HPDE6-E6E7 (cell line): ENCODE data around the gene MOB3C.

Experiments
- DNase-seq: peaks from one replicate; pipeline ENCODE4 v3.0.0; 2011; ENCODE audit warnings: missing footprints; ENCODE audit errors: extremely low spot score

The MOB3C gene

GRCh38 chr1:46575778-46576177 is 40.8 kb downstream of the MOB3C start:
- DNase-seq: no peak

- DNase-seq: no peak
Observed at GRCh38 chr1:46575300-46575699, 41.3 kb downstream of the MOB3C start.

- no peak for DNase-seq
Observed at GRCh38 chr1:46571691-46572225, 44.9 kb downstream of the MOB3C start.

- no peak for DNase-seq
Observed at GRCh38 chr1:46569884-46570725, 46.5 kb downstream of the MOB3C start.

- no peak for DNase-seq
Observed at GRCh38 chr1:46569116-46569515, 47.5 kb downstream of the MOB3C start.

GRCh38 chr1:46568461-46568891 is 48.1 kb downstream of the MOB3C start:
- no peak for DNase-seq

- DNase-seq: no peak
Observed at GRCh38 chr1:46563341-46563740, 53.3 kb downstream of the MOB3C start.

GRCh38 chr1:46562498-46562897 is 54.1 kb downstream of the MOB3C start:
- no peak for DNase-seq

GRCh38 chr1:46558966-46559365 is 57.6 kb downstream of the MOB3C start:
- DNase-seq: no peak

GRCh38 chr1:46558141-46558963 is 58.3 kb downstream of the MOB3C start:
- DNase-seq: no peak
